Endothelial cell of umbilical vein (primary cell): ENCODE data around the gene SDC1. TPM values are rescaled to one million over a fixed set of nuclear protein-coding genes. Genes with fewer than 3 reads are reported as not detected.
"Not testable (repeated sequence)": the region's sequence is repeated elsewhere in the genome, so short reads cannot be mapped to it uniquely, and the experiment has no call there.

Source experiments
- BruUV-seq: library from RNA; stranded (reverse); fragments of 400-500 nt; replicated peaks from 2 replicates; lab custom pipeline; 2021; lab: Mats Ljungman, UMichigan
- CTCF ChIA-PET: fragments of 300-600, 350-600 bp; sonication (Branson Sonifier 250); formaldehyde crosslinking; loops from one replicate; lab custom pipeline; 2021; ENCODE audit warnings: antibody characterized with exemption, inconsistent platforms; lab: Charles Lee
- POLR2A ChIA-PET: fragments of 300-600, 350-600 bp; sonication (Branson Sonifier 250); formaldehyde crosslinking; loops from one replicate; lab custom pipeline; 2021; ENCODE audit warnings: antibody characterized with exemption, inconsistent platforms; lab: Charles Lee
- DNase-seq: peaks from one replicate; pipeline ENCODE4 v3.0.0-alpha.2; 2011; ENCODE audit warnings: low read depth, low spot score
- FAIRE-seq: peaks from 2 replicates; lab custom pipeline; 2011; peaks lifted over from hg19 to GRCh38; lab: Jason Lieb, UNC
- H2AFZ ChIP-seq: 2 replicates; pipeline ENCODE4 v1.6.0; 2012; ENCODE audit warnings: low read depth, low read length, control low read depth, inconsistent platforms
- H3K27ac ChIP-seq: 2 replicates; pipeline ENCODE4 v1.5.1; 2011; ENCODE audit warnings: low read depth, mild to moderate bottlenecking, control low read depth, low read length, moderate library complexity; ENCODE audit not compliant: insufficient read depth
- H3K27me3 ChIP-seq, 2 experiments: 2 replicates each; pipeline versions ENCODE4 v1.6.0 to v1.6.1; 2011; ENCODE audit warnings: low read length in 2 of 2, mixed read lengths in 1 of 2; ENCODE audit not compliant: control insufficient read depth in 2 of 2, insufficient read depth in 2 of 2
- H3K36me3 ChIP-seq, 2 experiments: 2 replicates in 1 of 2; 3 replicates in 1 of 2; pipeline ENCODE4 v1.5.1; 2011; ENCODE audit warnings: low read length in 2 of 2, mild to moderate bottlenecking in 1 of 2, moderate library complexity in 1 of 2; ENCODE audit not compliant: control insufficient read depth in 2 of 2, insufficient read depth in 2 of 2; ENCODE audit errors: extremely low read depth in 1 of 2
- H3K4me1 ChIP-seq: 3 replicates; pipeline ENCODE4 v1.5.1; 2011; ENCODE audit warnings: mild to moderate bottlenecking, low read length; ENCODE audit not compliant: control insufficient read depth, insufficient read depth; ENCODE audit errors: extremely low read depth
- H3K4me2 ChIP-seq: 2 replicates; pipeline ENCODE4 v1.6.1; 2011; ENCODE audit warnings: low read length, control low read depth, mixed read lengths; ENCODE audit not compliant: insufficient read depth
- H3K4me3 ChIP-seq, 3 experiments: fragments of 200-600 bp in 1 of 3; sonication (generic), shearing (Covaris generic) in 1 of 3; replicated peaks in 1 of 3; 2 replicates each; pipeline ENCODE4 v1.5.1; 2011 to 2016; ENCODE audit warnings: control low read depth in 3 of 3, low read length in 3 of 3, mild to moderate bottlenecking in 2 of 3, inconsistent platforms in 1 of 3, low read depth in 1 of 3, moderate library complexity in 1 of 3; ENCODE audit not compliant: insufficient read depth in 1 of 3
- H3K79me2 ChIP-seq: 2 replicates; pipeline ENCODE4 v1.6.0; 2012; ENCODE audit warnings: low read length, inconsistent platforms; ENCODE audit not compliant: control insufficient read depth, insufficient read depth
- H3K9ac ChIP-seq: replicated peaks from 2 replicates; pipeline ENCODE3; 2011; ENCODE audit warnings: low read length, control low read depth; ENCODE audit not compliant: insufficient read depth; ENCODE audit errors: extremely low read depth
- H3K9me1 ChIP-seq: replicated peaks from 3 replicates; pipeline ENCODE4 v1.6.0; 2011; ENCODE audit warnings: mild to moderate bottlenecking, low read length; ENCODE audit not compliant: control insufficient read depth, insufficient read depth; ENCODE audit errors: extremely low read depth
- H3K9me3 ChIP-seq: replicated peaks from 2 replicates; pipeline ENCODE4 v1.5.1; 2012; ENCODE audit warnings: low read length, inconsistent platforms; ENCODE audit not compliant: control insufficient read depth, insufficient read depth
- H4K20me1 ChIP-seq: replicated peaks from 2 replicates; pipeline ENCODE3; 2011; ENCODE audit warnings: mild to moderate bottlenecking, low read length; ENCODE audit not compliant: control insufficient read depth, insufficient read depth; ENCODE audit errors: extremely low read depth
- CTCF ChIP-seq, 2 donors: IDR thresholded peaks; 1 replicate in 1 of 2; 2 replicates in 1 of 2; pipeline ENCODE4 v1.5.1; 2011; ENCODE audit warnings: low read length in 2 of 2, mild to moderate bottlenecking in 2 of 2, moderate library complexity in 2 of 2, control low read depth in 1 of 2, inconsistent platforms in 1 of 2, low read depth in 1 of 2; ENCODE audit not compliant: insufficient read depth in 1 of 2; ENCODE audit errors: extremely low read depth in 1 of 2
- EZH2 ChIP-seq: IDR thresholded peaks from 2 replicates; pipeline ENCODE4 v1.6.1; 2012; ENCODE audit warnings: borderline replicate concordance, low read depth, mild to moderate bottlenecking, moderate library complexity, low read length, inconsistent platforms; ENCODE audit not compliant: severe bottlenecking
- FOS ChIP-seq: IDR thresholded peaks from 2 replicates; pipeline ENCODE4 v1.6.1; 2011; ENCODE audit warnings: mild to moderate bottlenecking, low read length, moderate library complexity, borderline replicate concordance; ENCODE audit not compliant: insufficient read depth
- GATA2 ChIP-seq: IDR thresholded peaks from 2 replicates; pipeline ENCODE4 v1.7.0; 2011; ENCODE audit warnings: low read depth, mild to moderate bottlenecking, moderate library complexity, mixed read lengths, low read length; ENCODE audit not compliant: insufficient read length, insufficient read depth
- JUN ChIP-seq: IDR thresholded peaks from 2 replicates; pipeline ENCODE4 v1.6.1; 2011; ENCODE audit warnings: borderline replicate concordance, low read depth; ENCODE audit not compliant: insufficient read length, insufficient read depth
- MAX ChIP-seq: IDR thresholded peaks from 2 replicates; pipeline ENCODE4 v1.6.1; 2011; ENCODE audit not compliant: insufficient read depth, insufficient read length
- MYC ChIP-seq: IDR thresholded peaks from one replicate; pipeline ENCODE4 v1.6.1; 2011; ENCODE audit warnings: mild to moderate bottlenecking, low read depth, low read length
- POLR2A ChIP-seq: IDR thresholded peaks from 2 replicates; pipeline ENCODE4 v1.6.1; 2012; ENCODE audit warnings: low read depth, mild to moderate bottlenecking, control low read depth, low read length
- POLR2AphosphoS5 ChIP-seq: IDR thresholded peaks from 2 replicates; pipeline ENCODE4 v1.6.1; 2012; ENCODE audit warnings: low read depth, mild to moderate bottlenecking, control low read depth, low read length, moderate library complexity; ENCODE audit not compliant: insufficient read depth
- dilution Hi-C: fragments of 300-500 bp; cut with MboI; formaldehyde crosslinking; loops from one replicate; pipeline ENCODE4 v1.15.0; 2019; ENCODE audit warnings: low sequenced_read_pairs; ENCODE audit not compliant: extremely low pct_ligation_motif_present
- intact Hi-C: fragments of 100-400 bp; cut with micrococcal nuclease; formaldehyde crosslinking; loops from one replicate; pipeline ENCODE4 v1.10.0; 2022
- polyA plus RNA-seq, 4 experiments: library from polyadenylated mRNA; depleted of rRNA in 3 of 4; stranded (reverse) in 3 of 4; unstranded in 1 of 4; fragments of >200 nt; gene quantifications; 2 replicates each; pipeline versions ENCODE4 v1.2.1 to v1.2.3, GENCODE V29; 2011 to 2012; ENCODE audit warnings: missing spikeins in 1 of 4
- total RNA-seq: library from RNA; stranded (reverse); gene quantifications from 2 replicates; pipeline ENCODE4 v1.2.3, GENCODE V29; 2021

The SDC1 gene
- total and polyA plus RNA-seq, 2 donors (not counting 3 experiments of a cell fraction or from before 2014, with no cell fraction given) = 3.2 to 4.0 TPM

- Histone ChIP-seq H3K9me1 (no peaks in the 10 kb centered on the region), H3K4me3 (no peak overlapping the region), H3K9me3 (no peaks in the 10 kb centered on the region), H3K27ac (no peak overlapping the region), H3K4me2 (no peak overlapping the region), H2AFZ (no peak overlapping the region), H3K9ac (no peak overlapping the region), H4K20me1 (no peaks in the 10 kb centered on the region), H3K36me3 (no peaks in the 10 kb centered on the region), H3K27me3 (peaks cover 3 to 6% of the 10 kb centered on the region in 2 experiments), H3K4me1 (peaks cover 4% of the 10 kb centered on the region), H3K79me2 (no peaks in the 10 kb centered on the region)
- BruUV-seq = no TSS peak
- TF ChIP-seq GATA2 = no peak
- no peak for TF ChIP-seq JUN
- TF ChIP-seq POLR2A = no peak
- no peak for TF ChIP-seq MAX
- no peak for TF ChIP-seq FOS
- no peak for TF ChIP-seq EZH2
- no peak for TF ChIP-seq MYC
- TF ChIP-seq POLR2AphosphoS5 = no peak
- TF ChIP-seq CTCF (IDR thresholded peaks at IDR 0.05; ENCODE audit: extremely low read depth in 1 of 2, insufficient read depth in 1 of 2, low read depth in 1 of 2, low read length in 2 of 2) = no peak
- intact Hi-C loops (no loop called here), dilution Hi-C loops (no loop called here)
- DNase-seq = no peak
- CTCF ChIA-PET = interaction anchor here (0.9 to 1.1 kb wide), 2 partner anchors 10 to 91 kb away, joined by 3 to 5 read pairs; partner anchors contain the start of gene SDC1
- FAIRE-seq = no peak
- POLR2A ChIA-PET = no interaction called here
Observed at GRCh38 chr2:20235655-20236305, 10.8 kb upstream of the SDC1 start.

GRCh38 chr2:20234597-20234996, 9.7 kb upstream of the SDC1 start:
- H3K4me1 ChIP-seq, DNase-seq, BruUV-seq, POLR2A ChIA-PET, H3K9ac ChIP-seq, H3K9me1 ChIP-seq, dilution Hi-C loops, H3K27me3 ChIP-seq, H3K4me2 ChIP-seq, H2AFZ ChIP-seq, H3K79me2 ChIP-seq, FAIRE-seq, H3K4me3 ChIP-seq, H3K36me3 ChIP-seq, H3K27ac ChIP-seq, intact Hi-C loops, H3K9me3 ChIP-seq, H4K20me1 ChIP-seq: not testable (repeated sequence)
- CTCF ChIA-PET = interaction anchor here (1.1 kb wide), 1 partner anchor 9 kb away, joined by 5 read pairs; the partner anchor contains the start of gene SDC1
